B cell (primary cell): ENCODE measurements around the gene RNF175.

ENCODE experiments used
- CTCF ChIP-seq: fragments of 200-600 bp; IDR thresholded peaks from one replicate; pipeline ENCODE4 v1.8.0; 2022; ENCODE audit warnings: antibody characterized with exemption, mild to moderate bottlenecking
- EZH2 ChIP-seq: IDR thresholded peaks from 2 replicates; pipeline ENCODE4 v1.6.1; 2012; ENCODE audit warnings: borderline replicate concordance, low read depth, mild to moderate bottlenecking, moderate library complexity, low read length; ENCODE audit not compliant: insufficient read depth, poor library complexity, severe bottlenecking

- TF ChIP-seq EZH2, result no peak
- no peak for TF ChIP-seq CTCF
Measured at GRCh38 chr4:153792618-153793247, 32.9 kb upstream of the RNF175 start.
